Fibroblast of lung (primary cell): ENCODE measurements around the gene C3orf20. TPM values are rescaled to one million over a fixed set of nuclear protein-coding genes. Genes with fewer than 3 reads are reported as not detected.

Experiments used
- DNase-seq, 2 donors: peaks; one replicate each; pipeline versions ENCODE4 v3.0.0 to v3.0.0-alpha.2; 2010; ENCODE audit warnings: low read depth in 2 of 2
- H2AFZ ChIP-seq: 2 replicates; pipeline ENCODE4 v1.5.1; 2012; ENCODE audit warnings: low read length, control low read depth, inconsistent platforms
- H3K27ac ChIP-seq: 2 replicates; pipeline ENCODE4 v1.5.1; 2011; ENCODE audit warnings: low read length, control low read depth; ENCODE audit not compliant: insufficient read depth
- H3K27me3 ChIP-seq: 2 replicates; pipeline ENCODE4 v1.5.1; 2011; ENCODE audit warnings: mild to moderate bottlenecking, low read length; ENCODE audit not compliant: control insufficient read depth, insufficient read depth
- H3K36me3 ChIP-seq: 2 replicates; pipeline ENCODE4 v1.5.1; 2011; ENCODE audit warnings: low read length; ENCODE audit not compliant: control insufficient read depth, insufficient read depth
- H3K4me1 ChIP-seq: 2 replicates; pipeline ENCODE4 v1.5.1; 2011; ENCODE audit warnings: low read length; ENCODE audit not compliant: control insufficient read depth, insufficient read depth; ENCODE audit errors: extremely low read depth
- H3K4me2 ChIP-seq: 2 replicates; pipeline ENCODE4 v1.5.1; 2011; ENCODE audit warnings: low read length, control low read depth; ENCODE audit not compliant: insufficient read depth; ENCODE audit errors: extremely low read depth
- H3K4me3 ChIP-seq, 4 experiments: fragments of 200-600 bp in 1 of 4; sonication (generic) in 1 of 4; replicated peaks in 1 of 4; 2 replicates each; pipeline ENCODE4 v1.5.1; 2011 to 2016; ENCODE audit warnings: low read length in 4 of 4, low read depth in 3 of 4, mild to moderate bottlenecking in 3 of 4, control low read depth in 2 of 4, inconsistent platforms in 1 of 4, mixed read lengths in 1 of 4; ENCODE audit not compliant: insufficient read depth in 1 of 4; ENCODE audit errors: control extremely low read depth in 1 of 4
- H3K79me2 ChIP-seq: 2 replicates; pipeline ENCODE4 v1.5.1; 2012; ENCODE audit warnings: mild to moderate bottlenecking, low read length, inconsistent platforms; ENCODE audit not compliant: control insufficient read depth, insufficient read depth
- H3K9ac ChIP-seq: 2 replicates; pipeline ENCODE4 v1.5.1; 2011; ENCODE audit warnings: mild to moderate bottlenecking, low read length, control low read depth; ENCODE audit not compliant: insufficient read depth
- H3K9me3 ChIP-seq: 2 replicates; pipeline ENCODE4 v1.5.1; 2012; ENCODE audit warnings: low read depth, low read length; ENCODE audit not compliant: control insufficient read depth, insufficient read depth
- H4K20me1 ChIP-seq: 2 replicates; pipeline ENCODE4 v1.5.1; 2011; ENCODE audit warnings: low read length; ENCODE audit not compliant: control insufficient read depth, insufficient read depth; ENCODE audit errors: extremely low read depth
- CTCF ChIP-seq, 2 donors: IDR thresholded peaks in 1 of 2; conservative IDR thresholded peaks in 1 of 2; 1 replicate in 1 of 2; 2 replicates in 1 of 2; pipeline ENCODE4 v1.5.1; 2011 to 2012; ENCODE audit warnings: low read length in 2 of 2, control low read depth in 1 of 2, inconsistent platforms in 1 of 2, low read depth in 1 of 2, mild to moderate bottlenecking in 1 of 2
- EZH2 ChIP-seq: IDR thresholded peaks from 2 replicates; pipeline ENCODE4 v1.5.1; 2012; ENCODE audit warnings: low read length, control low read depth, mild to moderate bottlenecking; ENCODE audit errors: missing control alignments
- polyA plus RNA-seq, 2 donors: library from polyadenylated mRNA; depleted of rRNA in 1 of 2; stranded (reverse) in 1 of 2; unstranded in 1 of 2; fragments of >200 nt; gene quantifications; 2 replicates each; pipeline ENCODE4 v1.2.1, GENCODE V29; 2011 to 2012; ENCODE audit warnings: missing spikeins in 1 of 2
- total RNA-seq: library from RNA; depleted of rRNA; stranded (reverse); fragments of >200 nt; gene quantifications from 2 replicates; pipeline ENCODE4 v1.2.1, GENCODE V29; 2014

C3orf20 gene
- total and polyA plus RNA-seq, 2 donors (not counting 1 experiment from before 2014, with no cell fraction given) = not detected

DNA sequence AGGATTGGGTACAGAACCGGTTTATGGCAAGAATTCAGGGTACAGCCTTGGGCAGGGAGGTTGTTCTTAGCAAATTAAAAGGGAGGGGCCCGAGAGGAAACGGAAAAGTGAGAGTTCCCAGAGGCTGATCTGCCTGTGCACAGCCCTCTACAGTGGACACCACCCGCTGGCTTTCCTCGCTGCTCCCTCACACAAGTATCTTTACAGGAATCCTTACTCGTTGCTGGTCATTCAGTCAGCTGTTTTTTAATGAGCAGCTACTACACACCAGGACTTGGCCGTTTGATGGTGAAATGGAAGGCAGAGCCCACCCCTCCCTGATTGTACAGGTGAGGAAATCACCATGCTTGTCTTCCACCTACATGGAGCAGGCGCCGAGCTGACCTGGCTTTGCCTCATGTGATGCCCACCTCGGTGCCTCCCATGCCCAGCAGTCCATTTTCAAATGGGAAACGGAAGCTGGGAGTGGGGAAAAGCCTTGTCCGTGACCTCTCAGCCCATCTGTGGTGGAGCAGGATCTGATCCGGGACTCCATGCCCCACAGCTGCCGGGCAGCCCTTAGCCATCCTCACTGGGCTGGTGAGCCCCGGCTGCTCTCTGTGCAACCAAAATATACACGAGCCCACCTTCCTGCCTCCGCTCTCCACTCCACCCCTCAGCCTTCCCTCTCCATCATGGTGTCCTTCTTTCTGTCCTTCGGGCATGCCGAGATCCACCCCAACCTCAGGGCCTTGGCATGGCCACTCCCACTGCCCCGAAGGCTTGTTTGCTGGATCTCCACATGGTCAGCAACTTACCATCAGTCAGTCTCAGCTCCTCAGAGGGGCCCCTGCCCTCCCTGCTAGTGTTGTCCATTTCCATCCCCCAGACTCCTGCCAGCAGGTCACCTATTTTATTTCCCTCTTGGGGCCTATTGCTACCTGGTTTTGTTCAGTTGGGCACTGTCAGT is 110.5 kb downstream of the C3orf20 start:
- H3K36me3 ChIP-seq = no peaks in the 10 kb centered on the region

DNA sequence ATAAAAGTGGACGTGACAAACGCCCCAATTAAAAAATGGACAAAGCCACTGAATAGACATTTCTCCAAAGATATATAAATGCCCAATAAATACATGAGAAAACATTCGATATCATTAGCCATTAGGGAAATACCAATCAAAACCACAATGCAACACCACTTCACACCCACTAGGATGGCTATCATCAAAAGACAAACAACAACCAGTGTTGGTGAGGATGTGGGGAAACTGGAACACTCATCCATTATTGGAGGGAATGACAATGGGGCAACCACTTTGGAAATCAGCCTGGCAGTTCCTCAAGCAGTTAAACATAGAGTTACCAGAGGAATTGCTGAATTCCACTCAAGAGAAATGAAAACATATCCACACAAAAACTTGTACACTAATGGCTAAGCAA is 111.4 kb downstream of the C3orf20 start:
- no peak overlapping the region for H3K4me2 ChIP-seq
- no peak for TF ChIP-seq EZH2
- no peak for TF ChIP-seq CTCF (conservative IDR thresholded peaks at IDR 0.05 in 1 of 2, IDR thresholded peaks at IDR 0.05 in 1 of 2; ENCODE audit: low read depth in 1 of 2, low read length in 2 of 2)
- no peaks in the 10 kb centered on the region for H3K79me2 ChIP-seq
- H3K9me3 ChIP-seq = no peaks in the 10 kb centered on the region
- DNase-seq = no peak
- H4K20me1 ChIP-seq = no peaks in the 10 kb centered on the region
- no peaks in the 10 kb centered on the region for H3K27me3 ChIP-seq
- H2AFZ ChIP-seq = no peak overlapping the region
- no peaks in the 10 kb centered on the region for H3K36me3 ChIP-seq
- no peak overlapping the region for H3K4me3 ChIP-seq
- no peak overlapping the region for H3K27ac ChIP-seq
- H3K9ac ChIP-seq = no peak overlapping the region
- H3K4me1 ChIP-seq = no peaks in the 10 kb centered on the region

More for the DNA sequence above, 110.5 kb downstream of the C3orf20 start:
- no peak overlapping the region for H3K4me2 ChIP-seq
- H2AFZ ChIP-seq = no peak overlapping the region
- TF ChIP-seq CTCF (conservative IDR thresholded peaks at IDR 0.05 in 1 of 2, IDR thresholded peaks at IDR 0.05 in 1 of 2; ENCODE audit: low read depth in 1 of 2, low read length in 2 of 2) (no peak), EZH2 (no peak)
- H3K4me1 ChIP-seq = no peaks in the 10 kb centered on the region
- no peaks in the 10 kb centered on the region for H3K9me3 ChIP-seq
- H3K27me3 ChIP-seq = no peaks in the 10 kb centered on the region
- H3K79me2 ChIP-seq = no peaks in the 10 kb centered on the region
- no peaks in the 10 kb centered on the region for H4K20me1 ChIP-seq
- no peak overlapping the region for H3K4me3 ChIP-seq
- no peak for DNase-seq
- no peak overlapping the region for H3K27ac ChIP-seq
- H3K9ac ChIP-seq = no peak overlapping the region

DNA sequence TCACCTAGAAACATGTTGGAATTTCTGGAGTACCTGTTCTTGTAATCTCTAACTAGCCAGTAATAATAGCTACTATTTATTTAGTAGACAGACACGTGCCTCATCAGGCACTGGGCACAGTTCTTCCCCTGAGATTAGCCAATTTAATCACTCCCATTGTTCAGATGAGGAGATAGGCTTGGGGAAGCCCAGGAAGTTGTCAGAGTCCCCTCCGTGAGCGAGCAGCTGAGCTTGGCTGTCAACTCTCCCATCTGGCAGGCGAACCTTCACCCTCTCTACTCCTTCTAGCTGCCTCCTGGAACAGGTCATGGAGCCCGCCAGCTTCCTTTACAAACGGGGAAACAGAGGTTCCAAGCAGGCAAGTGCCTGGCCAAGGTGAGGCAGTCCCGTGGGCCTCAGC is 112.7 kb downstream of the C3orf20 start:
- H2AFZ ChIP-seq = no peak overlapping the region
- no peaks in the 10 kb centered on the region for H3K27me3 ChIP-seq
- no peaks in the 10 kb centered on the region for H3K79me2 ChIP-seq
- no peak overlapping the region for H3K4me2 ChIP-seq
- no peak overlapping the region for H3K9ac ChIP-seq
- no peaks in the 10 kb centered on the region for H4K20me1 ChIP-seq
- no peaks in the 10 kb centered on the region for H3K9me3 ChIP-seq
- H3K36me3 ChIP-seq = no peaks in the 10 kb centered on the region
- no peak for DNase-seq
- no peaks in the 10 kb centered on the region for H3K4me1 ChIP-seq
- no peak overlapping the region for H3K4me3 ChIP-seq
- H3K27ac ChIP-seq = no peak overlapping the region
- TF ChIP-seq EZH2 (no peak), CTCF (conservative IDR thresholded peaks at IDR 0.05 in 1 of 2, IDR thresholded peaks at IDR 0.05 in 1 of 2; ENCODE audit: low read depth in 1 of 2, low read length in 2 of 2) (no peak)
